GM19193 (cell line): Measurements from ENCODE around the gene DNAJC1.

ENCODE experiments used
- POLR2A ChIP-seq: IDR thresholded peaks from 4 replicates; pipeline ENCODE4 v1.6.1; 2011; ENCODE audit not compliant: insufficient read depth, insufficient read length; ENCODE audit errors: extremely low read depth

Gene DNAJC1

DNA sequence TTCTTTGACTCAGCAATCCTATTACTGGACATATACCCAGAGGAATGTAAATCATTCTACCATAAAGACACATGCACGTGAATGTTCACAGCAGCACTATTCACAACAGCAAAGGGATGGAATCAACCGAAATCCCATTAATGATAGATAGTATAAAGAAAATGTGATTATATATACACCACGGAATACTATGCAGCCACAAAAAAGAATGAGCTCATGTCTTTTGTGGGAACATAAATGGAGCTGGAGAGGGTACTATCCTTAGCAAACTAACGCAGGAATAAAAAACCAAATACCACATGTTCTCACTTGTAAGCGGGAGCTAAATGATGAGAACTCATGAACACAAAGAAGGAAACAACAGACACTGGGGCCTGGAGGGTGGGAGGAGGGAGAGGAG is 201.9 kb downstream of the DNAJC1 start:
- no peak for TF ChIP-seq POLR2A

GRCh38 chr10:21797984-21798765 is 205.4 kb downstream of the DNAJC1 start:
- TF ChIP-seq POLR2A: no peak

DNA sequence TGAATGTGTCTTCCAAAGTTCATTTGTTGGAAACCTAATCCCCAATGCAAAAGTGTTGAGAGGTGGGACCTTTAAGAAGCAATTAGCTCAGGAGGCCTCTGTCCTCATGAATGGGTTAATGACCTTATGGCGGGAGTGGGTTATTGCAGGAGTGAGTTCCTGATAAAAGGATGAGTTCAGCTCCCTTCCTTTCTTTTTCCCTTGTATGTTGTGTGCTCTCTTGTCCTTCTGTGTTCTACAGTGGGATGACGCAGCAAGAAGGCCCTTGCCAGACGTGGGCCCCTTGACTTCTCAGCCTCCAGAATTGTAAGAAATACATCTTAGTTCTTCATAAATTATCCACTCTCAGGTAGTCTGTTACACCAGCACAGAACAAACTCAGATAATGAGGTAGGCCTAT is 206.0 kb downstream of the DNAJC1 start:
- TF ChIP-seq POLR2A: no peak

DNA sequence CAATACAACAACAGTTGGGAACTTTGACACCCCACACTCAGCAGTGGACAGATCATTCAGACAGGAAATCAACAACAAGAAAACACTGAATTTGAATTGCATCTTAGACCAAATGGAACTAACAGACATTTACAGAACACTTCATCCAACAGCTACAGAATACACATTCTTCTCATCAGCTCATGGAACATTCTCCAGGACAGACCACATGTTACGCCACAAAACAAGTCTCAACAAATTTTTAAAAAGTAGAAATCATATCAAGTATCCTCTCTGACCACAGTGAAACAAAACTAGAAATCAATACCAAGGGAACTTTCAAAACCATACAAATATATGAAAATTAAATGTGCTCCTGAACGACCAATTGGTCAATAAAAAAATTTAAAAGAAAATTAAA is 212.3 kb downstream of the DNAJC1 start:
- no peak for TF ChIP-seq POLR2A

DNA sequence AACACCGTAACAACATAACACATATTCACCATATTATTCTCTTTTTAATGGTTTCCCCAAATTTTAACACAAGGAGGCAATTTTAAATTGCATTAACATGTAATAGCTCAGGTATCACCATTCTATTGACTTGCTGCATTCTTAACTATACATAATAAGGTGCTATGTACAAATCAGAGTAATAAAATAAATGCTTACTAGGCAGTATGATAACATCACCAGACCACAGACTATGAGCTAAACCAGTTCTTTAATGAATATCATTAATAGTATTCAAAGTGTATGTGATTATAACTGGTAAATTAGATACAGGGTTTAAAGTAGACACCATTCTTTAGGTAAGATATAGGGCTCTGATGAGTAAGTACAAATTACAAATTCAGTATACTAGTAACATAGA is 226.6 kb downstream of the DNAJC1 start:
- no peak for TF ChIP-seq POLR2A

GRCh38 chr10:21771219-21771618 is 232.3 kb downstream of the DNAJC1 start:
- TF ChIP-seq POLR2A: no peak

DNA sequence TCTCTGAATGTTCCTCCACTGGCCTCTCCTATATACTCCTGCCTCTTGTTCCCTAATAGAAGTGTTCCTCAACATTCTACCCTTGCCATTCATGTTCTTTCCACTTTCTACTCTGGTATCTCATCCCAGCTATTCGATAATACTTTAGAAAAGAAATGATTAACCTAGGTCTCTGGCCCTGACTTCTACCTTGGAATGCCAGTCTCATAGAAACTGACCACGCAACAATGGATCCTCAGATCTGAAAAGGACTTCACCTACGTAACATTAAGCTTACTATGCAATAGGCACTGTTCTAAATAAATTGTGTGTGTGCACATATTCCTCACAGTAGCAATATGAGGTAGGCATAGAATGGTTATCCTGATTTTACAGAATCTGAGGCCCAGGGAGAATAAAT is 234.5 kb downstream of the DNAJC1 start:
- no peak for TF ChIP-seq POLR2A

- no peak for TF ChIP-seq POLR2A
Observed at GRCh38 chr10:21764466-21765189, 238.9 kb downstream of the DNAJC1 start.

GRCh38 chr10:21760332-21760731 is 243.2 kb downstream of the DNAJC1 start:
- no peak for TF ChIP-seq POLR2A

DNA sequence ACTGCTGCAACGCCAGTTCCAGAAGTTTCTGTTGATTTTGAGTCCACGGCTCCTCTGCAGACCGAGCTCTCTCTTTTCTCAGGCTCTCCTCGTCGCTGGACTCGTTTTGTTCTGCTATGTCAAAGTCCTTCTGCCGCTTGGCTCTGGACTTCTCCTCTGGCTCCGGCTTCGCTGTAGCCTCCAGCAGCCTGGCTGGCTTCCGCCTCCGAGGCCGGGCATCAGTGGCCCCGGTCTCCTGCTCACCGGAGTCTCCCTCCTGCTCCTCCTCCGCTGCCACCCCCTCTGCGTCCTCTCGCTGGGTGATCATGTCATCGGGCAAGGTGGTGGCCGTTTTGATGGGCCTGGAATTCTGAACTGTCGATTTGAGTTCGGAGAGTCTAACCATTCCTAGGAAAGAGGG is 244.3 kb downstream of the DNAJC1 start:
- no peak for TF ChIP-seq POLR2A

DNA sequence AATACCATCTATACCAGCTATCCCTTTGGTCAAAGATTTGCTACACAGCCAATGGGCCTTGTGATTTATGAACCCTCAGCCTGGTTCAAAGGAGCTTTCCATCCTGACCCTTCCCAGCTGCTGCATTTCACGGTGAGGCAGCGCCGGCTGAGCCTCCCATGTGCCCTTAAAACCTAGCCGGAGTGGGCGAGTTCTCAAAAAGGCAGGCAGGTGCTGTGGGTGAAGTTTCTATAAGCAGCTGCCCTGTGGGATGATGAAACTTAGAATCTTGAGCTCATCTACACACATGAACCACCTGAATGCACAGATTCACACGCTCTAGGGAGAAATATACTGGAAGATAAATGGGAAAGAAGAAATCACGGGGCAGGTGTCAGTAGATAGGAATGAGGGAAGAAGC is 244.8 kb downstream of the DNAJC1 start:
- no peak for TF ChIP-seq POLR2A

DNA sequence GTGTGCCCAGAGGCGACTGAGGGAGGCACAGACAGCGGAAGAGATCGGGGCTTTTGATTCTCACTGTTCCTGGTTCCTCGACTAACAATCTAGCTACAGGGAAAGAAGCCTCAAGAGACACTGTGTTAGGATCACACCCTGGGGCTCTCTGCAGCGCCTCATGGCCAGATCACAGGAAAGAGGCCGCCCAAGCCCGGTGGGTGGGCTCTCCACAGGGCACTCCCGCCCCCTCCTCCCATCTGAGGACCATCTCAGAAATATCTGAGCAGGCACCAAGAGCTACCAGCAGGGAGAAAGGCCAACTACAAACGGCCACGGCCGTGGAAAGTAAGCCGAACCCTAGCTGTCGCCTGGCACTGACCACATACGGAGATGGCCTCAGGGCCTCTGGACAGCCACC is 245.3 kb downstream of the DNAJC1 start:
- no peak for TF ChIP-seq POLR2A

- TF ChIP-seq POLR2A: no peak
Observed at GRCh38 chr10:21757185-21757901, 246.2 kb downstream of the DNAJC1 start.

DNA sequence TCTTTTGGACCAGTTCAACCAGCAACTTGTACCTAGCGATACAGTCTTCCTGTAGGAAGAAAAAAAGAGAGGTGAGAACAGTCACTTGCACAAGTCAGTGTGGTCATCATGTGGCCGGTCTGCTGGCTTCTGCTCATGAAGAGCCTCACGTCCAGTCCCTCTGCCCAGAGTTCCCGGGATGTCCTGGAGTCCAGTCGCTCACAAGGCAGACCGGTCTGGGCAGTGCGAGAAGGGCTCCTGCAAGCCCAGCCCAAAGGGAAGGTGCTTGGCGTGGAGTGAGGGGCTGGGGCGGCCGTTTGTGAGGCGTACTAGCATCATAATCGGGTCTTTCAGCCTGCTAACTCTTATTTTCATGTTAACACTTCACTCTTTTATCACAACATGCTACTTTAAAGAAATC is 246.8 kb downstream of the DNAJC1 start:
- no peak for TF ChIP-seq POLR2A

- TF ChIP-seq POLR2A: no peak
Observed at GRCh38 chr10:21754410-21755011, 249.0 kb downstream of the DNAJC1 start.
